Fibroblast of peridontal ligament (primary cell): Measurements from ENCODE around the gene TMEM176A.

Experiments
- DNase-seq: peaks from one replicate; pipeline ENCODE4 v3.0.0-alpha.2; 2010; ENCODE audit errors: extremely low read depth

Gene TMEM176A

DNA sequence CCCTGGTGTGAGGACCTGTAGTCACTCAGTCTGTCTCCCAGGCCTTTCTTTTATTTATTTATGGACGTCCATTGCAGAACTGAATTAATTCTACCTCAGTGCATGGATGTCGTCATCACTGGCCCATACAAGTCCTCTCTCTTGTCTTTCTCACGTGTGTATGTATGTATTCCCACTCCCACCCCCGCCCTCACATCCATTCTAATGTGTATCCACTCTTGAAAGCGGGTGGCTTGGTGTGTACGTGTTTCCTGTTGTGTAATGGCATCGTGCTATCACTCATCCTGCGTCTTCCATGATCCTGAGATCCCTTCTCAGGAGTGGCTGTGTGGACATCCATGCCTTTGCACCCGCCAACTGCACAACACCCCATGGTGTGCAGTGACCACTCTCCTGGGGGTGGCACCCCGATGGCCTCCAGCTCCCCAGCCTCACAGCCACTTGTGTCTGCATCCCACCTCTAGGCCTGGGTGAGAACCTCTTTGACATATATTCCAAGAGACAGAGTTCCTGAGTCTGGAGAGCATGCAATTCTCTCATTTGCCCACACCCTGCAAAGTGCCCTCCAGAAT is 48.7 kb downstream of the TMEM176A start:
- no peak for DNase-seq

DNA sequence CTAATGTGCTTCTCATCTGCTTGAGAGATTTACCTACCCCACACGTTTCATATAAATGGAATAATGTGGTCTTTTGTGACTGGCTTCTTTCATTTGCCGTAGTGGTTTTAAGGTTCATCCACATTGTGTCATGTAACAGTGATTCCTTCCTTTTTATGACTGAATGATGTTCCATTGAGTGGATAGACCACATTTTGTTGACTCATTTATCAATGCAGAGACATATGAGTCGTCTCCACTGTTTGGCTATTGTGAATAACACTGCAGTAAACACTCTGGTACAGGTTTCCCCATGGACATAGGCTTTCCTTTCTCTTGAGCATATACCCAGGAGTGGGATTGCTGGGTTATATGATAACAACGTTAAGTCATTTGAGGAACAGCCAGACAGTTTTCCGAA is 49.7 kb downstream of the TMEM176A start:
- DNase-seq = no peak

DNA sequence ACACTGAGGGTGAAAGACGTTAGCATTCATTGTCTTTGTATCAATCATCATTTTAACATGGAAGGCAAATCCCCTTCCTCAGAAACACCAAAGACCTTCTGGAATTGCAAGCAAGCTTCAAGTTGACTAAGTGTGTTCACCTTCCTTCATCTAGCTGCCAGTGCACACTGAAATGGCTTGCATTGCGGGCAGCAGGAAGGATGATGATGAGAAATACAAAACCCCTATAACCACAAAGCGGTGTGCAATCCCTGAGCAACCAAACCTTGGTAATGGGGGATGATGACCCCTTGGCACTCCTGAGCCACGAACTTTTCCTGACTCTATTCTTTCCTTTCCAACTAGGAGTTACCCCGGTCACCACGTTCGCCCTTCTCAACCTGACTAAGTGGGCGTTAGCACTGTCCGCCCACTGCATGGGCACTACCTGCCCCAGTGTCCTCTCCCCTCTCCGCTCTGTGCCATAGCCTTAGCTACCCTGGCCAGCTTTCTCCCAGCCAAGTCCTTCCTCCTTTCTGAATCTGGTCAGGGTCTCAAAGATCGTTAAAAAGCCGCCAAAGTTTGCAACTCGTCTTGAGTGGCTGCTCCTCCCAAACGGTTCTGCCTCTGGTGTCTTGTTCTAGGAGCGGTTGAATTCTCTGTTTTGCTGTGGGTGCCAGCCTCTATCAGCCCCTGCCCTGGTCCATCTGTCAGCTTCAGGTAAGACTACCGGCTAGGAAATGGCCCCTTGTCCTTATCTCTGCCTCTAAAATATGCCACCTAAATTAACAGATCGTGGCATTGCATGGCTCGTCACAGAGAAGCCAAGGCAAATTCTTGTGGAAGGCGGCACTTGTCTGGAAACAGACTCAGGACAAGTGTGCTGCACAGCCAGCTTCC is 51.2 kb downstream of the TMEM176A start:
- no peak for DNase-seq

DNA sequence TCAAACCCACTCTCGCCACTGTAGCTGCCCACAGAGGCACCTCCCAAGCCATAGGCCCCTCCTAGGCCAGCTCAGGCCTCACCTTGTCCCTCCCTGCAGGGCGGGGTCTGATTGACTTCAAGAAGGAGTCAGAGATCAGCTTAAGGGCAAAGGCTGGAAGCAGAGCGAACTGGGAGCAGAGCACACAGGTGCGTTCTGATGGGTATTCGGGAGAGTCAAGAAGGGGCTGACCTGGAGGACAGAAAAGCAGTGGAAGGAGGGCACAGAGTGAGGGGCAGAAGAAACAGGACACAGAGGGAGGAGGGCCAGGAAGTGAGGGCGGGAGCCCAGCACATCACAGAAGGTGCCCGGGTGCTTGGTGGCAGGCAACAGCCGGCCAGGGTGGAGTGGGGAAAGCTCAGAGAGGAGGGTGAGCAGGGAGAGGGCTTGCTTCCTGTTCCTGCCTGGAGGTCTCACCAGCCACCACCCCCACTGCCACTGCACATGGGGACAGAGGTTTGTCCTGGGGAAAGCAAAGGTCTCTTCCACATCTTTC is 51.9 kb downstream of the TMEM176A start, which contains the start of gene AOC1:
Gene AOC1, plus strand, starts transcription at position 147 of the 535 bp plus-strand sequence. CDS start 3,954 bp downstream, outside the sequence.
- no peak for DNase-seq

DNA sequence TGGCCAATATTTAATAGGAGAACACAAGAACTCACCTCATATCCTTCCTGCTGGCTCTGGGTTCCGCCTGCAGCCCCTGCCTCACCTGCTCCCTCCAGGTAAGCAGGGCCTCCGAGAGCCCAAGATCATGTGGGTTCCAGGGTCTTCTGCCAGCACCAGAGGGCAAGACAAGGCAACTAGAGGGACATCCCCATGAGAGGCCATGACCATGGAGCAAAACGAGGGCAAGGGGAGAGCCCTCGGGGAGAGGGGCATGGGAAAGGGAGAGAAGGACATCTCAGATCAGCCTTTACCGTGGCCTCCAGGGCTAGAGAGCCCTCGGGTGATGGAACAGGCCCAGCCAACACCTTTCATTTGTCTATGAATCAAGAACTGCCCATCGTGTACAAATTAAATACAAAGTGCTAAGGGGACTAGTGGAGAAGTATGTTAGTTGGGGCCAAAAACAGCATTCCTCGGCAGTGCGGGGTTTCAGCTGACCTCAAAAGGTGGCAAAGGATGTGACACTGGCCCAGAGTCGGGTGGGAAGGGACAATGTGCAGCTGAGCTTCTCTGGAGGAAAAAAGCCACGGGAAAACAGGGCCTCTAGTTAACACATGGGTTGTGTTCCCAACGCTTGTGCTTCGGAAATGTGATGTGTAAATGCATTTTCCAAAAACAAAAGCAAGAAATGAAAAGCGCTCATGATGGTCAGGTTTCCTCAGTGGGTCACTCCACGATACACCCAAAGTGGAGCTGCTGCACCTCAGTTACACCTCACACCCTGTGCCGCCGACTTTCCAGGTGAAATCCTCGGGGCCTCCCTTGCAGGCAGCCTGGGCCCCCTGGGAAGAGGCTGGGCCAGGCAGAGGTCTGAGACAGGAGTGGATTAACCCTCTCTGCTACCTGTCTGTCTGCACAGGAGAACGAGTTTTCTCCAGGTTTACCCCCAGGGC is 53.8 kb downstream of the TMEM176A start:
- DNase-seq = no peak
